GM18868 (cell line): ENCODE measurements around the gene GHRH.

Source experiments
- ATAC-seq: cut with Tn5 transposase; IDR thresholded peaks from one replicate; pipeline ENCODE4 v1.9.1; 2021; ENCODE audit warnings: mild to moderate bottlenecking, moderate library complexity; ENCODE audit not compliant: unreplicated experiment

The GHRH gene

DNA sequence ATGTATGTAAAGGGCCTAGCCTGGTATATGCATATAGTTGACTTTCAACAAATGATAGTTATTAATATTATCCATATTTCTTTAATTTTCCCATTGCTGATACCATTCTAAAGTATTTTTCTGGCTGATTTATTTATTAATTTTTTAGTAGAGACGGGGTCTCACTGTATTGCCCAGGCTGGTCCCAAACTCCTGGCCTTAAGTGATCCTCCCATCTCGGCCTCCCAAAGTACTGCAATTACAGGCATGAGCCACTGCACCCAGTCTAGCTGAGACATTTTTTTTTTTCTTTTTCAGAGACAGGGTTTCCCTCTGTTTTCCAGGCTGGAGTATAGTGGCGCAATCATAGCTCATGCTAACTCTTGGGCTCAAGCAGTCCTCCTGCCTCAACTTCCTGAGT lies 52.4 kb downstream of the GHRH start:
- ATAC-seq, result no peak

DNA sequence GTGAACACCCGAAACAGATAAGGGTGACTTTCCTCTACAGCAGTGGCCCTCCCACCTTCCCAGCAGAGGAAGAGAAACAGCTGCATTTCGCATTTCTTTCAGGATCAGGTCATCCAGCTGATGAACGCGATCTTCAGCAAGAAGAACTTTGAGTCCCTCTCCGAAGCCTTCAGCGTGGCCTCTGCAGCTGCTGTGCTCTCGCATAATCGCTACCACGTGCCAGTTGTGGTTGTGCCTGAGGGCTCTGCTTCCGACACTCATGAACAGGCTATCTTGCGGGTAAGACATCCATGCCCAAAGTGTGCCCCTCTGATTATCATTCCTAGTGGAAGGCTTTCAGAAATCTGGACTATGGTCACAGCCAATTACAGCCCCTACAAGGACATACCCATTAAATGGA lies 54.4 kb downstream of the GHRH start:
- no peak for ATAC-seq

DNA sequence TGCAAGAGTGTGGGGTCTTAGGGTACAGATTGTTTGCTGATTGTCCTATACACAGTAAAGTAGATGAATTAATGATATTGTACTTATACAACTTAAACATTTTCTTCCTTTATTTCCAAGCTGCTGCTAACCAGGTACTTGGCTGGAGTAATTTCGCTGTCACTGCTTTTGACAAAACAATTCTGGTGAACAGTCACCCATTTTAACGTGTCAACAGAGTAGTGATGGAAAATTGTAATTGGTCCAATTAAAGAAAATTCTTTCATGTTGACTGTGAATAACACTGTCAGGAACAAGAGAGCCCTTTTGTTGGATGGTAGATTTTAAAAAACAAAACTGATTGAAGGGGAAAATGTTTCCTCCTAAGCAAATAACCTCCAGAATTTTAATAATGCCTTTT lies 55.8 kb downstream of the GHRH start:
- no peak for ATAC-seq

DNA sequence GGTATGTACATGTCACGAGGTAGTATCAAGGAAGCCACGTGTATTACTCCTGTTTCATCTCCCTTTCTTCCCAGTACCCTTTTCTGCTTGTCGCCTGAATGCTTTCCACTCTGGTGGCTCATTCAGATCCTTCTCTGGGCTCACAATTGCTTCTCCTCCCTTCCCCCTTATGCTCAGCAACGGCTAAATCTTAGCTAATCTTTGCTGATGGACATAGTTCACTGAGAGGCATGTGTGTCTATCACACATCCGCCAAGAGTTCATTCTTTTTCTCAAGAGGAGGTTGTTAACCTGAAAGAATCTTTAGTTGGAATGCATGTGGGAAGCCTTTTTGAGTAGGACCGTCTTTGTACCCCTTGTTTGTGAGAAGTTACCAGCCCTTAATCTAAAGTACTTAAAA lies 56.5 kb downstream of the GHRH start:
- ATAC-seq, result no peak

DNA sequence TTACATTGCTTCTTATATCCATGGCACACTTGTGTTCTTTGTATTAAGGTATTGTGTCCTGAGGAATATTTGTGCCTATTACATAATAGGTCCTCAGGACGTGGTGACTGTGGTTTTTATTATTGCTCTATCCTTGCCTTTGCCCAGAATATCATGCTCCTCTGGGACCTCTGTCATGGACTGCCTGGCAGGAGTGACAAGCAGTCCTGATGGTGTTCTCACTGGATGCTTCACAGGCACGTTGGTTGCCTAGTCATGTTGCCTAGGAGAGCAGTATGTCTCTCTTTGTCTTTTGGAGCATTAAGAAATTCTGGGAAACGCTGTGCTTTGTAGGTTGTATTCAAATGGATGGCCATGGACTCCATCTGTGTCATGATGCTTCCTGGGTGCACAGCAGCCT lies 57.6 kb downstream of the GHRH start:
- ATAC-seq, result no peak

DNA sequence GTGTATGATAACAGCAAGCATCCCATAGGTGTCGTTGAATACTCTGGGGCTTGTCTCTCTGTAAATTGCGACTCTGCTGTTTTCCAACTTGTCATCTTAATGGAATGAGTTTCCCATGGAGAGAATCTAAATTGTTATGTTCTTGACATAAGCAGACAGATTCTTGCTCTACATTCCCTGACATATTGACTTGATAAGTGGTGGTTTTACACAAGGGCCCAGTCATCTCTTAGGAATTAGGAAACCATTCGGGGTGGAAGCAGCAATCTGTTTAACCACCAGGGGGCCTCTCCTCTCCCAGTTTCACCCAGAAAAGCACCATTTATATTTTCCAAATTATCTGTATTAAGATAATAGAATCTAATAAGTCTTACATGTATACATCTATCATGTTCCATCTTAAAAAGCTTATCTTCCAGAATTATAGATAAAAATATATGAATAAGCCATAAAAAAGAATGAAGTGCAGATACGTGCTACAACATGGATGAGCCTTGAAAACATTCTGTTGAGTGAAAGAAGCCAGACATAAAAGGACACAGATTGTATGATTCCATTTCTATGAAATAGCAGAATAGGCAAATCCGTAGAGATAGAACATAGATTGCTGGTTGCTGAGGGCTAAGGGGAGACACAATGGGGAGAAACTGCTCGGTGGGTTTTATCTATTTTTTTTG lies 59.2 kb downstream of the GHRH start:
- no peak for ATAC-seq

DNA sequence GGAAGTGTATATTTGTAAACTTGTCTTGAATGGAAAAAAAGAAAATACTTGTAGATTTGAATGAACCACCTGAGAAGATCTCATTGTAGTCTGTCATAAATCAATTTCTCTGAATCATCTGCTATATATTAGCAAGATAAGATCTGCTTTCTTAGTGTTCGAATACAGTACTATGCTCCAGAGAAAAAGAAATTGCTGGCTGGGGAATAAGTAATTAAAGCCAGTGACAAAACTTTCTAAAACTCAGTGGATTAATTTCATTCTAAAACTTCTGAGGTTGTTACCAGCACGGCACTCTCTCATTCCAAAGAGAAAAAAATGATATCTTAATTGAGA lies 59.8 kb downstream of the GHRH start:
- ATAC-seq, result no peak
